HG03439 (cell line): ENCODE results near the gene PNPLA3.
"Not testable (repeated sequence)": the region's sequence is repeated elsewhere in the genome, so short reads cannot be mapped to it uniquely, and the experiment has no call there.

Experiments
- ATAC-seq: cut with Tn5 transposase; IDR thresholded peaks from one replicate; pipeline ENCODE4 v1.9.1; 2021; ENCODE audit warnings: mild to moderate bottlenecking, moderate library complexity; ENCODE audit not compliant: unreplicated experiment

PNPLA3 gene

GRCh38 chr22:43889860-43890253, 33.7 kb upstream of the PNPLA3 start:
- ATAC-seq: no peak

GRCh38 chr22:43890901-43891331, 32.7 kb upstream of the PNPLA3 start:
- no peak for ATAC-seq

GRCh38 chr22:43891360-43892182, 32.0 kb upstream of the PNPLA3 start, which contains the start of gene PNPLA5:
Gene PNPLA5, minus strand, starts transcription at chr22:43892013. Its CDS starts 133 bp downstream, at chr22:43891880.
- no peak for ATAC-seq

- no peak for ATAC-seq
Measured at GRCh38 chr22:43892183-43892894, 31.3 kb upstream of the PNPLA3 start.

GRCh38 chr22:43893266-43893665, 30.3 kb upstream of the PNPLA3 start:
- ATAC-seq: no peak

GRCh38 chr22:43894122-43894521, 29.5 kb upstream of the PNPLA3 start:
- ATAC-seq: no peak

- no peak for ATAC-seq
Measured at GRCh38 chr22:43895986-43896645, 27.5 kb upstream of the PNPLA3 start.

GRCh38 chr22:43897751-43898261, 25.8 kb upstream of the PNPLA3 start:
- ATAC-seq: no peak

- no peak for ATAC-seq
Measured at GRCh38 chr22:43900206-43900605, 23.4 kb upstream of the PNPLA3 start.

GRCh38 chr22:43901976-43902643, 21.5 kb upstream of the PNPLA3 start:
- no peak for ATAC-seq

GRCh38 chr22:43903033-43903432, 20.6 kb upstream of the PNPLA3 start:
- ATAC-seq: not testable (repeated sequence)

GRCh38 chr22:43904412-43904811, 19.2 kb upstream of the PNPLA3 start:
- not testable (repeated sequence) for ATAC-seq

- ATAC-seq: no peak
Measured at GRCh38 chr22:43905681-43906080, 17.9 kb upstream of the PNPLA3 start.

- no peak for ATAC-seq
Measured at GRCh38 chr22:43909708-43910107, 13.9 kb upstream of the PNPLA3 start.

GRCh38 chr22:43910178-43910695, 13.4 kb upstream of the PNPLA3 start:
- no peak for ATAC-seq

GRCh38 chr22:43911351-43911750, 12.3 kb upstream of the PNPLA3 start:
- no peak for ATAC-seq

- ATAC-seq: no peak
Measured at GRCh38 chr22:43917521-43917920, 6.1 kb upstream of the PNPLA3 start.

- no peak for ATAC-seq
Measured at GRCh38 chr22:43919106-43919973, 4.3 kb upstream of the PNPLA3 start.

- ATAC-seq: no peak
Measured at GRCh38 chr22:43921370-43921769, 2.2 kb upstream of the PNPLA3 start.

- ATAC-seq: no peak
Measured at GRCh38 chr22:43922123-43922522, 1.5 kb upstream of the PNPLA3 start.
